Heart left ventricle (tissue), 13 donors: Measurements from ENCODE around the gene PLCB2.

Experiments used
- CTCF ChIP-seq, 12 donors: fragments of 200-600 bp; sonication (generic) in 4 of 12; IDR thresholded peaks; one replicate each; pipeline versions ENCODE4 v1.5.0 to v1.8.0; 2018 to 2022; ENCODE audit warnings: antibody characterized with exemption in 12 of 12, mild to moderate bottlenecking in 5 of 12
- POLR2A ChIP-seq, 2 donors: fragments of 450-650 bp; IDR thresholded peaks; one replicate each; pipeline ENCODE4 v1.6.1; 2017; ENCODE audit warnings: antibody characterized with exemption in 2 of 2, mild to moderate bottlenecking in 2 of 2, moderate library complexity in 2 of 2
- donor health status: ischemic (EF 13 %, LVEDD 7.1; RV severe dilation, severe dysfunction).
- donor health status: DM: no; HTN: yes; CAD: no.
- donor health status: DM: no; HTN: no; CAD: no.
- donor health status: ischemic (EF 25% LVEDD 6.9; RV normal size, moderate dysfunction).
- donor health status: ischemic (EF 25% LVEDD 5.7; RV mildly dilated, moderate dysfunction).
- donor health status: ischemic (EF 35%, LVEDD 5.7; RV mildly dilated, moderate dysfunction).
- donor health status: nonischemic (EF 11% LVEDD 7.7; RV severe dilation, severe dysfunction).
- donor health status: DM: yes; HTN: yes; CAD: no.
- donor health status: PGD.
- donor health status: ischemic (EF 29% LVEDD 5.4; RV normal size, mild dysfunction).
- donor health status: nonischemic (EF 23%, LVEDD 6.1; RV moderate dilation, normal function).

DNA sequence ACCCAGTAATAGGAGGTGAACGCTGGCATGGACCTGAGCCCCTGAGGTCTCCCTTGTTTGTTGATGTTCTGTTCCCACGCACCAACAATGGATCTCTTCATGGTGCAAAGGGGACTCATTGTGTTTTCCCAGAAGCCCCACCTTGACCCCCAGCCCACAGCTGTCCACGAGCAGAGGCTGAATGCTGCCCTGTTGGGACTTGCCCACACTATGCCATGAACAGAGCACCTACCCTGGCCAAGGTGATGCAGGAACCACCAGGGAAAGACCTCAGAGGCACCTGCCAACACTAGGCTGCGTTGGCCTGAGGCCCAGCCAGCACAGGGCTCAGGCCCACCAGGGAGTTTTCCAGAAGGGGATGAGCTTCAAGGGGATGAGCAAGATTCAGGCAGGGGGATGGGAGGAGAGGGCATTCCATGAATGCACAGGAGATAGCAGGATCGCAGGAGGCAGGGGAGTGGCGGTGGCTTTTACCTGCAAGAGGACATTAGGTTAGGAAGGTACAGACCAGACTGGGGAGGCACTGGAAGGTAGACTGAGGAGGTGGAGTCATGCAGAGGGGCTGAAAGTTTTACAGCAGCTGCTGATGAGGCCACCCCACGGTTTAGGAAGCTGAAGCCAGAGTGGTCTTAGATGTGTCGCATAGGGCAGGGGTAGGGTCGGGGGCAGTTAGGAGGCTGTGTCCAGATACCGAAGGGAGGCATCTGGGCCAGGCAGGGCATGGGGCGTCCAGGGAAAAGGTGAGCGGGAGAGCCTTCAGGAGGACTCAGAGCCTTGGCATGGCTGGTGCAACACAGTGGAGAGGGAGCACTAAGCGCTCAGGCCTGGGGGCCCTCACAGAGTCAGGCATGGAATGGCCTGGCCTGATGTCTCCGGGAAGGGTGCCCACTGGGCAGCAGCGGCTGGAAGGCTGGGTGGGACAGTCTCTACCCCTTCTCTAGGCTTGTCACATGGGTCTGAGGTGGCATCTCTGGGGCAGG is 39.1 kb upstream of the PLCB2 start:
- no peak for TF ChIP-seq CTCF (IDR thresholded peaks at IDR 0.05)
- TF ChIP-seq POLR2A (IDR thresholded peaks at IDR 0.05): no peak
